GM13977 (cell line): Measurements from ENCODE around the gene TLR9.

Experiments used
- DNase-seq: peaks from one replicate; pipeline ENCODE4 v3.0.0; 2012; ENCODE audit warnings: low spot score
- CTCF ChIP-seq: IDR thresholded peaks from 2 replicates; pipeline ENCODE4 v1.5.1; 2012; ENCODE audit warnings: mild to moderate bottlenecking, control low read depth; ENCODE audit not compliant: insufficient read depth; ENCODE audit errors: extremely low read depth, missing control alignments
- in situ Hi-C: fragments of 300-500 bp; cut with MboI; formaldehyde crosslinking; loops from one replicate; pipeline ENCODE4 v1.12.0; 2022; ENCODE audit warnings: low sequenced_read_pairs, low pct_unique_long_range_greater_than_20kb, mixed read lengths, inconsistent platforms; ENCODE audit not compliant: unreplicated experiment

TLR9 gene

DNA sequence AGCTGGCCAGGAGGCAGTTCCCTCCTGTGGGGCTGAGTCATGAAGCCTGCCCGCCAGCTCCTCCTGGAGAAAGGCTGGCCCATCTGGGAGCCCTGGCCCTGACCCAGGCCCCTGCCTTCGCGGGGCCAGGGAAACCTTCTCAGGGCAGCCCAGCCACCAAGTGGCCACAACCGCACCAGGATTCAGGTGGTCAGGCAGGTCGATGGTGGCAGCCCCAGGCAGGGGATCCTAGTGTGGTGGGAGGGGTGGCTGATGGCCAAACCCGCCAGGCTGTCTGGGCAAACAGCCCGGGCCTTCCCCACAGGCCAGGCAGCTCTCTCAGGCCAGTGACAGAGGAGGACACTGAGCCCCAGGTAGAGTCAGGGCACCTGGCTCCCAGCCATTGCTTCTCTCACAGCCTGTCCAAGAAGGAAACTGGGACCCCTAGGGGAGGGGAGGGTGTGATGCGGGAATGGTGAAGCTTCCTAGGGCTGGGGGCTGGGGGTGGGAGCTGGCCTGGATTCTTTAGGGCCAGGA lies 12.3 kb upstream of the TLR9 start:
- DNase-seq = no peak
- no peak for TF ChIP-seq CTCF
- in situ Hi-C loops = loop anchor here (10.0 kb wide), 1 partner anchor 107 kb away; no protein-coding TSS in a partner anchor

- in situ Hi-C loops = loop anchor here (10.0 kb wide), 1 partner anchor 108 kb away; no protein-coding TSS in a partner anchor
Measured at GRCh38 chr3:52237006-52237656, 11.7 kb upstream of the TLR9 start.

DNA sequence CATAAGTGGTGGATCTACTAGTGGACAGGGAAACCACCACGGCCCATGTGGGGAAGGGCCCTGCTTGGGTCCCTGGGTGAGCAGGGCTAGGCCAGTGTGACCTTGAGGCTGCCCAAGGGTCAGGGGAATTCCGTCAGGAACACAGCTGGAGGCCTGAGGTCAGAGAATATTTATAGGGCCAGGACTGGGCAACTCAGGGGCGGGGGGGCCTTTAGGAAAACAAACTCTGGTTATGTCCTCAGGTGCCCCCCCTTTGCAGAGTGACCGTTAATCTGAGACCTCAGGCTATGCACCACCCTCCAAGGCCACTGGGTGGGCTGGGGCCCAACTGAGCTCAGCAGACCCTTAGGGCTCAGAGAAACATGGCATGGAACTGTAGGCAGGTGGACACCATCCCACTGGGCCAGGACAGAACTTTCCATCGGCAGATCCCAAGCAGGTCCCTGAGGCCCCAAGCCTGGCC lies 11.0 kb upstream of the TLR9 start:
- TF ChIP-seq CTCF = no peak
- DNase-seq = no peak
- in situ Hi-C loops = loop anchor here (10.0 kb wide), 1 partner anchor 108 kb away; no protein-coding TSS in a partner anchor

More at GRCh38 chr3:52237006-52237656, 11.7 kb upstream of the TLR9 start:
- no peak for DNase-seq
- no peak for TF ChIP-seq CTCF

GRCh38 chr3:52234516-52235447 lies 9.3 kb upstream of the TLR9 start:
- no peak for DNase-seq
- TF ChIP-seq CTCF = no peak
- in situ Hi-C loops = loop anchor here (10.0 kb wide), 1 partner anchor 110 kb away; no protein-coding TSS in a partner anchor

GRCh38 chr3:52233968-52234367 lies 8.5 kb upstream of the TLR9 start:
- no peak for DNase-seq
- TF ChIP-seq CTCF = no peak
- in situ Hi-C loops = loop anchor here (10.0 kb wide), 1 partner anchor 111 kb away; no protein-coding TSS in a partner anchor

GRCh38 chr3:52233108-52233591 lies 7.7 kb upstream of the TLR9 start:
- DNase-seq = no peak
- TF ChIP-seq CTCF = no peak
- in situ Hi-C loops = loop anchor here (10.0 kb wide), 1 partner anchor 112 kb away; no protein-coding TSS in a partner anchor
